GM23338 (cell line): ENCODE results near the gene AS3MT. TPM values are rescaled to one million over a fixed set of nuclear protein-coding genes. Genes with fewer than 3 reads are reported as not detected.

Source experiments
- ATAC-seq: fragments of 200-7000 bp; cut with Tn5 transposase; 3 replicates; pipeline ENCODE4 v1.9.1; 2020
- DNase-seq: peaks from one replicate; pipeline ENCODE4 v3.0.0-alpha.2; 2015; ENCODE audit warnings: low spot score
- H2AFZ ChIP-seq: fragments of 200-600 bp; sonication (generic); 2 replicates; pipeline ENCODE4 v1.8.0; 2016; ENCODE audit warnings: antibody characterized with exemption, mild to moderate bottlenecking, moderate library complexity
- H3F3A ChIP-seq: fragments of 200-600 bp; sonication (generic); replicated peaks from 2 replicates; pipeline ENCODE4 v1.8.0; 2017; ENCODE audit warnings: antibody characterized with exemption, mixed run types, low read depth
- H3K27ac ChIP-seq: fragments of 200-600 bp; sonication (generic); 2 replicates; pipeline ENCODE4 v1.6.1; 2016; ENCODE audit warnings: low read depth
- H3K27me3 ChIP-seq: fragments of 200-600 bp; sonication (generic); 2 replicates; pipeline ENCODE4 v1.8.0; 2016; ENCODE audit warnings: mild to moderate bottlenecking, mixed run types, moderate library complexity; ENCODE audit not compliant: insufficient read depth
- H3K36me3 ChIP-seq: fragments of 200-600 bp; sonication (generic); 2 replicates; pipeline ENCODE4 v1.8.0; 2016; ENCODE audit warnings: mild to moderate bottlenecking; ENCODE audit not compliant: insufficient read depth
- H3K4me1 ChIP-seq: fragments of 200-600 bp; sonication (generic); 2 replicates; pipeline ENCODE4 v1.8.0; 2016; ENCODE audit warnings: mild to moderate bottlenecking, moderate library complexity; ENCODE audit not compliant: insufficient read depth
- H3K4me2 ChIP-seq: fragments of 200-600 bp; sonication (generic); 2 replicates; pipeline ENCODE4 v1.7.1; 2017; ENCODE audit warnings: mixed run types
- H3K4me3 ChIP-seq: fragments of 200-600 bp; sonication (generic); 2 replicates; pipeline ENCODE4 v1.6.1; 2016; ENCODE audit warnings: mixed run types
- H3K79me2 ChIP-seq: fragments of 200-600 bp; sonication (generic); replicated peaks from 2 replicates; pipeline ENCODE4 v1.8.0; 2017; ENCODE audit warnings: mild to moderate bottlenecking; ENCODE audit not compliant: insufficient read depth
- H3K9me2 ChIP-seq: fragments of 200-600 bp; sonication (generic); 2 replicates; pipeline ENCODE4 v1.8.0; 2017; ENCODE audit not compliant: insufficient read depth
- H4K20me1 ChIP-seq: fragments of 200-600 bp; sonication (generic); replicated peaks from 2 replicates; pipeline ENCODE4 v1.8.0; 2017; ENCODE audit warnings: mild to moderate bottlenecking; ENCODE audit not compliant: insufficient read depth
- H3K27ac Mint-ChIP-seq: 2 replicates; pipeline ENCODE4 v1.8.0; 2020; ENCODE audit warnings: inconsistent platforms, mild to moderate bottlenecking, moderate library complexity, mixed read lengths
- H3K27me3 Mint-ChIP-seq: 3 replicates; pipeline ENCODE4 v1.8.0; 2022; ENCODE audit warnings: low read depth, mild to moderate bottlenecking, moderate library complexity, mixed read lengths, inconsistent platforms; ENCODE audit not compliant: insufficient read depth, poor library complexity
- H3K36me3 Mint-ChIP-seq: 3 replicates; pipeline ENCODE4 v1.8.0; 2021; ENCODE audit warnings: low read depth, mild to moderate bottlenecking, inconsistent platforms, moderate library complexity, mixed read lengths
- H3K4me1 Mint-ChIP-seq: 3 replicates; pipeline ENCODE4 v1.8.0; 2020; ENCODE audit warnings: mild to moderate bottlenecking, inconsistent platforms, mixed read lengths
- H3K4me3 Mint-ChIP-seq: 3 replicates; pipeline ENCODE4 v1.8.0; 2021; ENCODE audit warnings: moderate library complexity, mild to moderate bottlenecking, inconsistent platforms, mixed read lengths
- H3K9me3 Mint-ChIP-seq: 3 replicates; pipeline ENCODE4 v1.8.0; 2020; ENCODE audit warnings: moderate library complexity, mild to moderate bottlenecking, inconsistent platforms, mixed read lengths
- CREB1 ChIP-seq: fragments of 250-450 bp; sonication (Bioruptor Pico); IDR thresholded peaks from 2 replicates; pipeline ENCODE4 v1.5.0; 2020; ENCODE audit warnings: low read depth, mild to moderate bottlenecking, moderate library complexity
- EZH2 ChIP-seq: fragments of 200-600 bp; sonication (generic); IDR thresholded peaks from one replicate; pipeline ENCODE4 v1.8.0; 2017; ENCODE audit warnings: antibody characterized with exemption, mild to moderate bottlenecking, low read depth; ENCODE audit not compliant: unreplicated experiment
- EZH2phosphoT487 ChIP-seq: fragments of 200-600 bp; sonication (generic); IDR thresholded peaks from one replicate; pipeline ENCODE4 v1.8.1; 2018; ENCODE audit warnings: antibody characterized with exemption; ENCODE audit not compliant: unreplicated experiment
- JUNB ChIP-seq: IDR thresholded peaks from one replicate; pipeline ENCODE4 v1.6.1; 2016; ENCODE audit warnings: antibody characterized with exemption; ENCODE audit not compliant: unreplicated experiment
- NANOG ChIP-seq: IDR thresholded peaks from 2 replicates; pipeline ENCODE4 v1.6.1; 2016; ENCODE audit warnings: antibody characterized with exemption, borderline replicate concordance
- POLR2AphosphoS5 ChIP-seq: IDR thresholded peaks from 2 replicates; pipeline ENCODE4 v1.6.1; 2016; ENCODE audit warnings: antibody characterized with exemption, low read depth
- STAT1 ChIP-seq: IDR thresholded peaks from one replicate; pipeline ENCODE4 v1.6.1; 2016; ENCODE audit warnings: antibody characterized with exemption; ENCODE audit not compliant: unreplicated experiment
- ZNF114 ChIP-seq: fragments of 250-450 bp; sonication (Bioruptor Pico); IDR thresholded peaks from 2 replicates; pipeline ENCODE4 v1.5.0; 2020; ENCODE audit warnings: mild to moderate bottlenecking, moderate library complexity
- ZNF331 ChIP-seq: fragments of 250-450 bp; sonication (Bioruptor Pico); IDR thresholded peaks from 2 replicates; pipeline ENCODE4 v1.5.0; 2020; ENCODE audit warnings: low read depth, mild to moderate bottlenecking, moderate library complexity
- polyA plus RNA-seq: library from polyadenylated mRNA; unstranded; fragments of >200 nt; fragmentation: Nextera tagmentation; extraction: Ambion mirVana; gene quantifications from 2 replicates; pipeline ENCODE4 v1.2.1, GENCODE V29; 2016
- total RNA-seq: library from RNA; depleted of rRNA; stranded (reverse); fragments of >200 nt; shearing (Covaris generic); gene quantifications from 2 replicates; pipeline ENCODE4 v1.2.3, GENCODE V29; 2014
- TF ChIP-seq, protein P1 (sequence below): IDR thresholded peaks from 2 replicates; pipeline ENCODE4 v1.6.1; 2016; ENCODE audit warnings: antibody characterized with exemption
- TF ChIP-seq, protein P2 (sequence below): fragments of 250-450 bp; sonication (Bioruptor Pico); IDR thresholded peaks from 2 replicates; pipeline ENCODE4 v1.5.0; 2020; ENCODE audit warnings: mild to moderate bottlenecking, moderate library complexity
- TF ChIP-seq, protein P3 (sequence below), 2 experiments: fragments of 200-600 bp in 1 of 2; sonication (generic) in 1 of 2; conservative IDR thresholded peaks; 2 replicates each; pipeline versions ENCODE4 v1.5.1 to v1.6.1; 2016 to 2017; ENCODE audit warnings: antibody characterized with exemption in 2 of 2, low read depth in 2 of 2, mild to moderate bottlenecking in 2 of 2, moderate library complexity in 1 of 2
- TF ChIP-seq, protein P4 (sequence below): IDR thresholded peaks from one replicate; pipeline ENCODE4 v1.6.1; 2018; ENCODE audit warnings: antibody characterized with exemption; ENCODE audit not compliant: unreplicated experiment

AS3MT gene
- total and polyA plus RNA-seq, 2 experiments from 2014 or later = 6.3 to 8.8 TPM

DNA sequence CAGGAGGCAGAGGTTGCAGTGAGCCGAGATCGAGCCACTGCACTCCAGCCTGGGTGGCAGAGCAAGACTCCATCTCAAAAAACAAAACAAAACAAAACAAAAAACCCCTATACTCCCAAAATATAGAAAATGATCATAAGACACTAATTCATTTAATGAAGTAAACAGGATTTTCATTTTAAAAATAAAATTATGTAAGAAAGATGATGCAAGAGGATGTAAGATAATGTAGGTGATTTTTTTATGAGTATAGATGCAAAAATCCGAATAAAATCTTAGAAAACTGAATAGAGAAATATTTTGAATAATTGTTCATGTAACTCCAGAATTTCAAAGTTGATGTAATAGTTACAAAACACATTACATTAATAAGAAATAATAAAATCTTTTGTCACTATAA lies 3.6 kb upstream of the AS3MT start:
- no peaks in the 10 kb centered on the region; the same call in 2 of the 3 replicates for H3K36me3 Mint-ChIP-seq
- no peak overlapping the region for H3K27ac ChIP-seq
- no peak overlapping the region for H3K27ac Mint-ChIP-seq
- H3K79me2 ChIP-seq = no peaks in the 10 kb centered on the region
- H3K4me1 ChIP-seq = no peaks in the 10 kb centered on the region
- H2AFZ ChIP-seq = no peak overlapping the region
- ATAC-seq (no peak), DNase-seq (no peak)
- H3K9me3 Mint-ChIP-seq = no peaks in the 10 kb centered on the region
- no peaks in the 10 kb centered on the region; the same call in 1 of the 2 replicates for H3K36me3 ChIP-seq
- no peaks in the 10 kb centered on the region for H4K20me1 ChIP-seq
- no peaks in the 10 kb centered on the region for H3K9me2 ChIP-seq
- no peaks in the 10 kb centered on the region for H3K27me3 ChIP-seq
- no peak overlapping the region for H3K4me2 ChIP-seq
- peaks cover 2% of the 10 kb centered on the region for H3K27me3 Mint-ChIP-seq
- TF ChIP-seq, protein P1, sequence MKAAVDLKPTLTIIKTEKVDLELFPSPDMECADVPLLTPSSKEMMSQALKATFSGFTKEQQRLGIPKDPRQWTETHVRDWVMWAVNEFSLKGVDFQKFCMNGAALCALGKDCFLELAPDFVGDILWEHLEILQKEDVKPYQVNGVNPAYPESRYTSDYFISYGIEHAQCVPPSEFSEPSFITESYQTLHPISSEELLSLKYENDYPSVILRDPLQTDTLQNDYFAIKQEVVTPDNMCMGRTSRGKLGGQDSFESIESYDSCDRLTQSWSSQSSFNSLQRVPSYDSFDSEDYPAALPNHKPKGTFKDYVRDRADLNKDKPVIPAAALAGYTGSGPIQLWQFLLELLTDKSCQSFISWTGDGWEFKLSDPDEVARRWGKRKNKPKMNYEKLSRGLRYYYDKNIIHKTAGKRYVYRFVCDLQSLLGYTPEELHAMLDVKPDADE = no peak
- TF ChIP-seq, protein P2, sequence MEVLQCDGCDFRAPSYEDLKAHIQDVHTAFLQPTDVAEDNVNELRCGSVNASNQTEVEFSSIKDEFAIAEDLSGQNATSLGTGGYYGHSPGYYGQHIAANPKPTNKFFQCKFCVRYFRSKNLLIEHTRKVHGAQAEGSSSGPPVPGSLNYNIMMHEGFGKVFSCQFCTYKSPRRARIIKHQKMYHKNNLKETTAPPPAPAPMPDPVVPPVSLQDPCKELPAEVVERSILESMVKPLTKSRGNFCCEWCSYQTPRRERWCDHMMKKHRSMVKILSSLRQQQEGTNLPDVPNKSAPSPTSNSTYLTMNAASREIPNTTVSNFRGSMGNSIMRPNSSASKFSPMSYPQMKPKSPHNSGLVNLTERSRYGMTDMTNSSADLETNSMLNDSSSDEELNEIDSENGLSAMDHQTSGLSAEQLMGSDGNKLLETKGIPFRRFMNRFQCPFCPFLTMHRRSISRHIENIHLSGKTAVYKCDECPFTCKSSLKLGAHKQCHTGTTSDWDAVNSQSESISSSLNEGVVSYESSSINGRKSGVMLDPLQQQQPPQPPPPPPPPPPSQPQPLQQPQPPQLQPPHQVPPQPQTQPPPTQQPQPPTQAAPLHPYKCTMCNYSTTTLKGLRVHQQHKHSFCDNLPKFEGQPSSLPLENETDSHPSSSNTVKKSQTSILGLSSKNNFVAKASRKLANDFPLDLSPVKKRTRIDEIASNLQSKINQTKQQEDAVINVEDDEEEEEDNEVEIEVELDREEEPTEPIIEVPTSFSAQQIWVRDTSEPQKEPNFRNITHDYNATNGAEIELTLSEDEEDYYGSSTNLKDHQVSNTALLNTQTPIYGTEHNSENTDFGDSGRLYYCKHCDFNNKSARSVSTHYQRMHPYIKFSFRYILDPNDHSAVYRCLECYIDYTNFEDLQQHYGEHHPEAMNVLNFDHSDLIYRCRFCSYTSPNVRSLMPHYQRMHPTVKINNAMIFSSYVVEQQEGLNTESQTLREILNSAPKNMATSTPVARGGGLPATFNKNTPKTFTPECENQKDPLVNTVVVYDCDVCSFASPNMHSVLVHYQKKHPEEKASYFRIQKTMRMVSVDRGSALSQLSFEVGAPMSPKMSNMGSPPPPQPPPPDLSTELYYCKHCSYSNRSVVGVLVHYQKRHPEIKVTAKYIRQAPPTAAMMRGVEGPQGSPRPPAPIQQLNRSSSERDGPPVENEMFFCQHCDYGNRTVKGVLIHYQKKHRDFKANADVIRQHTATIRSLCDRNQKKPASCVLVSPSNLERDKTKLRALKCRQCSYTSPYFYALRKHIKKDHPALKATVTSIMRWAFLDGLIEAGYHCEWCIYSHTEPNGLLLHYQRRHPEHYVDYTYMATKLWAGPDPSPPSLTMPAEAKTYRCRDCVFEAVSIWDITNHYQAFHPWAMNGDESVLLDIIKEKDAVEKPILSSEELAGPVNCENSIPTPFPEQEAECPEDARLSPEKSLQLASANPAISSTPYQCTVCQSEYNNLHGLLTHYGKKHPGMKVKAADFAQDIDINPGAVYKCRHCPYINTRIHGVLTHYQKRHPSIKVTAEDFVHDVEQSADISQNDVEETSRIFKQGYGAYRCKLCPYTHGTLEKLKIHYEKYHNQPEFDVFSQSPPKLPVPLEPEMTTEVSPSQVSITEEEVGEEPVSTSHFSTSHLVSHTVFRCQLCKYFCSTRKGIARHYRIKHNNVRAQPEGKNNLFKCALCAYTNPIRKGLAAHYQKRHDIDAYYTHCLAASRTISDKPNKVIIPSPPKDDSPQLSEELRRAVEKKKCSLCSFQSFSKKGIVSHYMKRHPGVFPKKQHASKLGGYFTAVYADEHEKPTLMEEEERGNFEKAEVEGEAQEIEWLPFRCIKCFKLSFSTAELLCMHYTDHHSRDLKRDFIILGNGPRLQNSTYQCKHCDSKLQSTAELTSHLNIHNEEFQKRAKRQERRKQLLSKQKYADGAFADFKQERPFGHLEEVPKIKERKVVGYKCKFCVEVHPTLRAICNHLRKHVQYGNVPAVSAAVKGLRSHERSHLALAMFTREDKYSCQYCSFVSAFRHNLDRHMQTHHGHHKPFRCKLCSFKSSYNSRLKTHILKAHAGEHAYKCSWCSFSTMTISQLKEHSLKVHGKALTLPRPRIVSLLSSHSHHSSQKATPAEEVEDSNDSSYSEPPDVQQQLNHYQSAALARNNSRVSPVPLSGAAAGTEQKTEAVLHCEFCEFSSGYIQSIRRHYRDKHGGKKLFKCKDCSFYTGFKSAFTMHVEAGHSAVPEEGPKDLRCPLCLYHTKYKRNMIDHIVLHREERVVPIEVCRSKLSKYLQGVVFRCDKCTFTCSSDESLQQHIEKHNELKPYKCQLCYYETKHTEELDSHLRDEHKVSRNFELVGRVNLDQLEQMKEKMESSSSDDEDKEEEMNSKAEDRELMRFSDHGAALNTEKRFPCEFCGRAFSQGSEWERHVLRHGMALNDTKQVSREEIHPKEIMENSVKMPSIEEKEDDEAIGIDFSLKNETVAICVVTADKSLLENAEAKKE (CRISPR knock-in tag) = no peak
- TF ChIP-seq STAT1 (no peak), EZH2 (no peak), POLR2AphosphoS5 (no peak), ZNF331 (CRISPR knock-in tag) (no peak), EZH2phosphoT487 (no peak), NANOG (no peak), ZNF114 (CRISPR knock-in tag) (no peak), JUNB (no peak), CREB1 (CRISPR knock-in tag) (no peak)
- TF ChIP-seq, protein P3, sequence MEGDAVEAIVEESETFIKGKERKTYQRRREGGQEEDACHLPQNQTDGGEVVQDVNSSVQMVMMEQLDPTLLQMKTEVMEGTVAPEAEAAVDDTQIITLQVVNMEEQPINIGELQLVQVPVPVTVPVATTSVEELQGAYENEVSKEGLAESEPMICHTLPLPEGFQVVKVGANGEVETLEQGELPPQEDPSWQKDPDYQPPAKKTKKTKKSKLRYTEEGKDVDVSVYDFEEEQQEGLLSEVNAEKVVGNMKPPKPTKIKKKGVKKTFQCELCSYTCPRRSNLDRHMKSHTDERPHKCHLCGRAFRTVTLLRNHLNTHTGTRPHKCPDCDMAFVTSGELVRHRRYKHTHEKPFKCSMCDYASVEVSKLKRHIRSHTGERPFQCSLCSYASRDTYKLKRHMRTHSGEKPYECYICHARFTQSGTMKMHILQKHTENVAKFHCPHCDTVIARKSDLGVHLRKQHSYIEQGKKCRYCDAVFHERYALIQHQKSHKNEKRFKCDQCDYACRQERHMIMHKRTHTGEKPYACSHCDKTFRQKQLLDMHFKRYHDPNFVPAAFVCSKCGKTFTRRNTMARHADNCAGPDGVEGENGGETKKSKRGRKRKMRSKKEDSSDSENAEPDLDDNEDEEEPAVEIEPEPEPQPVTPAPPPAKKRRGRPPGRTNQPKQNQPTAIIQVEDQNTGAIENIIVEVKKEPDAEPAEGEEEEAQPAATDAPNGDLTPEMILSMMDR (conservative IDR thresholded peaks at IDR 0.05; ENCODE audit: low read depth in 2 of 2) = no peak
- TF ChIP-seq, protein P4, sequence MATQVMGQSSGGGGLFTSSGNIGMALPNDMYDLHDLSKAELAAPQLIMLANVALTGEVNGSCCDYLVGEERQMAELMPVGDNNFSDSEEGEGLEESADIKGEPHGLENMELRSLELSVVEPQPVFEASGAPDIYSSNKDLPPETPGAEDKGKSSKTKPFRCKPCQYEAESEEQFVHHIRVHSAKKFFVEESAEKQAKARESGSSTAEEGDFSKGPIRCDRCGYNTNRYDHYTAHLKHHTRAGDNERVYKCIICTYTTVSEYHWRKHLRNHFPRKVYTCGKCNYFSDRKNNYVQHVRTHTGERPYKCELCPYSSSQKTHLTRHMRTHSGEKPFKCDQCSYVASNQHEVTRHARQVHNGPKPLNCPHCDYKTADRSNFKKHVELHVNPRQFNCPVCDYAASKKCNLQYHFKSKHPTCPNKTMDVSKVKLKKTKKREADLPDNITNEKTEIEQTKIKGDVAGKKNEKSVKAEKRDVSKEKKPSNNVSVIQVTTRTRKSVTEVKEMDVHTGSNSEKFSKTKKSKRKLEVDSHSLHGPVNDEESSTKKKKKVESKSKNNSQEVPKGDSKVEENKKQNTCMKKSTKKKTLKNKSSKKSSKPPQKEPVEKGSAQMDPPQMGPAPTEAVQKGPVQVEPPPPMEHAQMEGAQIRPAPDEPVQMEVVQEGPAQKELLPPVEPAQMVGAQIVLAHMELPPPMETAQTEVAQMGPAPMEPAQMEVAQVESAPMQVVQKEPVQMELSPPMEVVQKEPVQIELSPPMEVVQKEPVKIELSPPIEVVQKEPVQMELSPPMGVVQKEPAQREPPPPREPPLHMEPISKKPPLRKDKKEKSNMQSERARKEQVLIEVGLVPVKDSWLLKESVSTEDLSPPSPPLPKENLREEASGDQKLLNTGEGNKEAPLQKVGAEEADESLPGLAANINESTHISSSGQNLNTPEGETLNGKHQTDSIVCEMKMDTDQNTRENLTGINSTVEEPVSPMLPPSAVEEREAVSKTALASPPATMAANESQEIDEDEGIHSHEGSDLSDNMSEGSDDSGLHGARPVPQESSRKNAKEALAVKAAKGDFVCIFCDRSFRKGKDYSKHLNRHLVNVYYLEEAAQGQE = no peak
- H3F3A ChIP-seq = peaks cover 6% of the 10 kb centered on the region
- no peak overlapping the region for H3K4me3 ChIP-seq
- peaks cover 8% of the 10 kb centered on the region for H3K4me1 Mint-ChIP-seq
- H3K4me3 Mint-ChIP-seq = no peak overlapping the region
